GM12892 (cell line): ENCODE measurements around the gene TRIM54.

Experiments used
- POLR2AphosphoS5 ChIP-seq: IDR thresholded peaks from 2 replicates; pipeline ENCODE4 v1.6.1; 2011; ENCODE audit warnings: low read depth, low read length, control low read depth
- TAF1 ChIP-seq: IDR thresholded peaks from 2 replicates; pipeline ENCODE4 v1.6.1; 2011; ENCODE audit warnings: low read depth, mild to moderate bottlenecking, control low read depth, low read length, borderline replicate concordance

- TF ChIP-seq TAF1 (no peak), POLR2AphosphoS5 (no peak)
Observed at GRCh38 chr2:27282892-27283291, 663 bp downstream of the TRIM54 start.
